Fibroblast of peridontal ligament (primary cell): Measurements from ENCODE around the gene ZBED1.
"Not testable (repeated sequence)": the region's sequence is repeated elsewhere in the genome, so short reads cannot be mapped to it uniquely, and the experiment has no call there.

Source experiments
- DNase-seq: peaks from one replicate; pipeline ENCODE4 v3.0.0-alpha.2; 2010; ENCODE audit errors: extremely low read depth

ZBED1 gene

GRCh38 chrX:2497961-2498780, 2.6 kb downstream of the ZBED1 start:
- DNase-seq: peak; percentile 57

GRCh38 chrX:2495595-2495994, 5.2 kb downstream of the ZBED1 start:
- no peak for DNase-seq

- DNase-seq: no peak
Measured at GRCh38 chrX:2492531-2493218, 8.1 kb downstream of the ZBED1 start.

- no peak for DNase-seq
Measured at GRCh38 chrX:2490634-2491033, 10.1 kb downstream of the ZBED1 start.

- DNase-seq: no peak
Measured at GRCh38 chrX:2489446-2490445, 11.0 kb downstream of the ZBED1 start.

GRCh38 chrX:2488621-2489285, 12.0 kb downstream of the ZBED1 start:
- DNase-seq: no peak

- DNase-seq: no peak
Measured at GRCh38 chrX:2487366-2487765, 13.4 kb downstream of the ZBED1 start.

- no peak for DNase-seq
Measured at GRCh38 chrX:2486476-2487133, 14.2 kb downstream of the ZBED1 start.

GRCh38 chrX:2485789-2486345, 14.9 kb downstream of the ZBED1 start:
- peak; percentile 4 for DNase-seq

- peak; percentile 70 for DNase-seq
Measured at GRCh38 chrX:2484721-2485648, 15.8 kb downstream of the ZBED1 start.

- DNase-seq: peak; percentile 39
Measured at GRCh38 chrX:2484256-2484655, 16.5 kb downstream of the ZBED1 start.

- DNase-seq: peak; percentile 15
Measured at GRCh38 chrX:2483398-2484060, 17.2 kb downstream of the ZBED1 start.

GRCh38 chrX:2481597-2481996, 19.2 kb downstream of the ZBED1 start:
- DNase-seq: not testable (repeated sequence)

- DNase-seq: not testable (repeated sequence)
Measured at GRCh38 chrX:2479982-2480381, 20.8 kb downstream of the ZBED1 start.

GRCh38 chrX:2479420-2479780, 21.4 kb downstream of the ZBED1 start:
- DNase-seq: no peak

- no peak for DNase-seq
Measured at GRCh38 chrX:2478546-2479419, 22.0 kb downstream of the ZBED1 start.

- DNase-seq: not testable (repeated sequence)
Measured at GRCh38 chrX:2477313-2477712, 23.5 kb downstream of the ZBED1 start.
